Peyer's patch (tissue), 4 donors: Measurements from ENCODE around the gene CRK. TPM values are rescaled to one million over a fixed set of nuclear protein-coding genes. Genes with fewer than 3 reads are reported as not detected.
A peak's percentile ranks its signal among the peaks of the same experiment; 100 is the strongest.

ENCODE experiments used
- DNase-seq, 3 donors: peaks; one replicate each; pipeline ENCODE4 v3.0.0-alpha.2; 2017 to 2019
- H3K27ac ChIP-seq, 4 donors: fragments of 200-600 bp; sonication (generic); one replicate each; pipeline ENCODE4 v1.5.1; 2016 to 2019
- H3K27me3 ChIP-seq, 2 donors: fragments of 200-600 bp; sonication (generic); one replicate each; pipeline ENCODE4 v1.5.1; 2019
- H3K36me3 ChIP-seq, 3 donors: fragments of 200-600 bp; sonication (generic); one replicate each; pipeline ENCODE4 v1.5.1; 2016 to 2019
- H3K4me1 ChIP-seq, 4 donors: fragments of 200-600 bp; sonication (generic); one replicate each; pipeline ENCODE4 v1.5.1; 2016 to 2019
- H3K4me3 ChIP-seq, 4 donors: fragments of 200-600 bp; sonication (generic); 1 replicate in 3 of 4; 2 replicates in 1 of 4; pipeline ENCODE4 v1.5.1; 2016 to 2019; ENCODE audit warnings: mild to moderate bottlenecking in 1 of 4
- H3K9me3 ChIP-seq, 4 donors: fragments of 200-600 bp; sonication (generic); one replicate each; pipeline ENCODE4 v1.5.1; 2016 to 2019; ENCODE audit warnings: mild to moderate bottlenecking in 1 of 4
- POLR2A ChIP-seq, 2 donors: fragments of 450-650 bp; IDR thresholded peaks; one replicate each; pipeline ENCODE4 v1.5.1; 2017; ENCODE audit warnings: antibody characterized with exemption in 2 of 2, mild to moderate bottlenecking in 2 of 2, moderate library complexity in 2 of 2
- total RNA-seq, 4 donors: library from RNA; depleted of rRNA; stranded (reverse); fragments of >200 nt; gene quantifications; one replicate each; pipeline ENCODE4 v1.1.0, GENCODE V29; 2016
- TF ChIP-seq, protein P1 (sequence below), 6 experiments: fragments of 450-650 bp in 4 of 6; fragments of 200-600 bp in 2 of 6; sonication (generic) in 1 of 6; IDR thresholded peaks; one replicate each; pipeline ENCODE4 v1.5.1; 2017 to 2019; ENCODE audit warnings: antibody characterized with exemption in 6 of 6, mild to moderate bottlenecking in 3 of 6, moderate library complexity in 1 of 6

CRK gene
- total RNA-seq, 4 donors from 2014 or later: 33.0 to 66.2 (median 59.5) TPM

DNA sequence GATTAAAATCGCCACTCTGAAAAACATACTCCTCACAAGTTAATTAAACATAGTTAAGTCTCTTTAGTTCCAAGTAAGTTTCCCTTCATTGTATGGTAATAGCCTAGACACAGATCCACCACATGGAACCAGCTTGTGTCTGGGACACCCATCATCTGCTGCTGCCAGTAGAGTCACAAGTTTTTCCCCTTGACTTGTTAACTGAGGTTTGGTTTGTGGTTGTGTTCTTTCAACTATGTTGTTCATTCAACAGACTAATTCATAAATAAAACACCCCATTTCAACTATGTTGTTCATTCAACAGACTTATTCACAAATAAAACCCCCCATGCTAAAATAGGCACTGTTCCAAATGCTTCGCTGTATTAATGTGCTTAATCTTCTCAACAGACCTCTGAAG is 80.4 kb downstream of the CRK start:
- Histone ChIP-seq H3K36me3 (peaks cover 0 to 6% (median 0%) of the 10 kb centered on the region in 3 donors), H3K9me3 (no peaks in the 10 kb centered on the region), H3K4me1 (peaks cover 3 to 85% (median 28%) of the 10 kb centered on the region in 4 donors), H3K4me3 (no peak overlapping the region), H3K27me3 (no peaks in the 10 kb centered on the region), H3K27ac (no peak overlapping the region)
- TF ChIP-seq POLR2A (IDR thresholded peaks at IDR 0.05): no peak
- TF ChIP-seq, protein P1, sequence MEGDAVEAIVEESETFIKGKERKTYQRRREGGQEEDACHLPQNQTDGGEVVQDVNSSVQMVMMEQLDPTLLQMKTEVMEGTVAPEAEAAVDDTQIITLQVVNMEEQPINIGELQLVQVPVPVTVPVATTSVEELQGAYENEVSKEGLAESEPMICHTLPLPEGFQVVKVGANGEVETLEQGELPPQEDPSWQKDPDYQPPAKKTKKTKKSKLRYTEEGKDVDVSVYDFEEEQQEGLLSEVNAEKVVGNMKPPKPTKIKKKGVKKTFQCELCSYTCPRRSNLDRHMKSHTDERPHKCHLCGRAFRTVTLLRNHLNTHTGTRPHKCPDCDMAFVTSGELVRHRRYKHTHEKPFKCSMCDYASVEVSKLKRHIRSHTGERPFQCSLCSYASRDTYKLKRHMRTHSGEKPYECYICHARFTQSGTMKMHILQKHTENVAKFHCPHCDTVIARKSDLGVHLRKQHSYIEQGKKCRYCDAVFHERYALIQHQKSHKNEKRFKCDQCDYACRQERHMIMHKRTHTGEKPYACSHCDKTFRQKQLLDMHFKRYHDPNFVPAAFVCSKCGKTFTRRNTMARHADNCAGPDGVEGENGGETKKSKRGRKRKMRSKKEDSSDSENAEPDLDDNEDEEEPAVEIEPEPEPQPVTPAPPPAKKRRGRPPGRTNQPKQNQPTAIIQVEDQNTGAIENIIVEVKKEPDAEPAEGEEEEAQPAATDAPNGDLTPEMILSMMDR (IDR thresholded peaks at IDR 0.05): no peak
- DNase-seq: no peak

DNA sequence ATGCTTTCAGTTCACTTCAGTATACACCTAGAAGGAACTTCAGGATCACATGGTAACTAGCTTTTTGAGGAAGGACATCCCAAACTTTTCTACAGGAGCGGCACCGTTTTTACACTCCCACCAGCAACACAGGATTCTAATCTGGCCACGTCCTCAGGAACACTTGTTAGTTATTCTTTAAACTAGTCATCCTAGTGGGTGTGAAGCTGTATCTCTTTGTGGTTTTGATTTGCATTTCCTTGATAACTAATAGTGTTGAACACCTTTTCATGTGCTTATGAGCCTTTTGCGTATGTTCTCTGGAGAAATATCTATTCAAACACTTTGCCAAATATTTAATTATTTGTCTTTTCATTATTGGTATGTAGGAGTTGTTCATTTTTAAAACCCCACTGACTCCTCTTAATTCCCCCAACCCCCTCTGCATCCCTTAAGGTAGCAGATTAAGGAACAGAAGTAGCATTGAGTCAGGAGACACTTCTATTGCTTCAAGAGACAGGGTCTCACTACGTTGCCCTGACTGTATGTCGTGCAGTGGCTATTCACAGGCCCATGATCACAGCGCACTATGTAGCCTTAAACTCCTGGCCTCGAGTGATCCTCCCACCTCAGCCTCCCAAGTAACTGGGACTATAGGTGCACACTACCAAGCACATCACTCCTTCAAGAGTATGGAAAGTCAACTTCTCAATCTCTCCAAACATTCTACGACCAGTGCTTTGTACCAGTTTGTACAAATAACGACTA is 81.4 kb downstream of the CRK start:
- peaks cover 0 to 6% (median 0%) of the 10 kb centered on the region in 3 donors for H3K36me3 ChIP-seq
- no peak for TF ChIP-seq POLR2A (IDR thresholded peaks at IDR 0.05)
- TF ChIP-seq, protein P1 (IDR thresholded peaks at IDR 0.05): no peak
- H3K27ac ChIP-seq: peak overlapping the region in 1 of 4 donors; percentile 1
- no peak overlapping the region for H3K4me3 ChIP-seq
- no peaks in the 10 kb centered on the region for H3K27me3 ChIP-seq
- peaks cover 3 to 76% (median 28%) of the 10 kb centered on the region in 4 donors for H3K4me1 ChIP-seq
- no peaks in the 10 kb centered on the region for H3K9me3 ChIP-seq
- no peak for DNase-seq

DNA sequence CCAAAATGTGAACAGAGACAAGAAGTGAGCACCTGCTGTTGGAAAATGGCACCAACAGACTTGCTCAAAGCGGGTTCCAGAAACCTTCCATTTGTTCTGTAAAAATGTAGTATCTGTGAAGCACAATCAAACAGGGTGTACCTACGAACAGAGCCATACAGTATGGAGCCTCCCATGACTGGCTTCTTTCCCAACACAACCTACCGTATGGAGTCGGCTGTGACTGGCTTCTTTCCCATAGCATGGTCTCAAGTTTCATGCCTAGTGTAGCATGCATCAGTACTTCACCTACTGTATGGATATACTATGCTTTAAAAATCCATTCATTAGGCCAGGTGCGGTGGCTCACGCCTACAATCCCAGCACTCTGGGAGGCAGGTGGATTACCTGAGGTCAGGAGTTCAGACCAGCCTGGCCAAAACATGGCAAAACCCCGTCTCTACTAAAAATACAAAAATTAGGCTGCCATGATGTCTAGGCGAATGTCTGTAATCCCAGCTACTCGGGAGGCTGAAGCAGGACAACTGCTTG is 82.3 kb downstream of the CRK start:
- no peak overlapping the region for H3K4me3 ChIP-seq
- no peak for DNase-seq
- peaks cover 3 to 70% (median 30%) of the 10 kb centered on the region in 4 donors for H3K4me1 ChIP-seq
- H3K27ac ChIP-seq: no peak overlapping the region
- TF ChIP-seq, protein P1 (IDR thresholded peaks at IDR 0.05): no peak
- TF ChIP-seq POLR2A (IDR thresholded peaks at IDR 0.05): no peak
- H3K36me3 ChIP-seq: peaks cover 0 to 6% (median 0%) of the 10 kb centered on the region in 3 donors
- no peaks in the 10 kb centered on the region for H3K27me3 ChIP-seq
- no peaks in the 10 kb centered on the region for H3K9me3 ChIP-seq

DNA sequence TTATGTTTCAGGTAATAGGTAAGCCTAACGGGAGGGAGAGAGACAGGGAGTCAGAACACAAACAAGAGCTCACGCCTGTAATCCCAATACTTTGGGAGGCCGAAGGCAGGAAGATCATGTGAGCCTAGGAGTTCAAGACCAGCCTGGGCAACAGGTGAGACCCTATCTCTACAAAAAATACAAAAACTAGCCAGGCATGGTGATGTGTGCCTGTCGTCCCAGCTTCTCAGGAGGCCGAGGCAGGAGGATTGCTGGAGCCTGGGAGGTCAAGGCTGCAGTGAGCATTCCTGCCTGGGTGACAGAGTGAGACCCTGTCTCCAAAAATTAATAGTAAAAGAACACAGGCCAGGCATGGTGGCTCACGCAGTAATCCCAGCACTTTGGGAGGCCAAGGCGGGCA is 83.4 kb downstream of the CRK start:
- H3K27ac ChIP-seq: no peak overlapping the region
- peaks cover 0 to 6% (median 0%) of the 10 kb centered on the region in 3 donors for H3K36me3 ChIP-seq
- H3K9me3 ChIP-seq: no peaks in the 10 kb centered on the region
- TF ChIP-seq POLR2A (IDR thresholded peaks at IDR 0.05): no peak
- TF ChIP-seq, protein P1 (IDR thresholded peaks at IDR 0.05): no peak
- H3K4me3 ChIP-seq: no peak overlapping the region
- peaks cover 3 to 61% (median 28%) of the 10 kb centered on the region in 4 donors for H3K4me1 ChIP-seq
- H3K27me3 ChIP-seq: no peaks in the 10 kb centered on the region
- DNase-seq: peak in 1 of 3 donors; percentile 36

DNA sequence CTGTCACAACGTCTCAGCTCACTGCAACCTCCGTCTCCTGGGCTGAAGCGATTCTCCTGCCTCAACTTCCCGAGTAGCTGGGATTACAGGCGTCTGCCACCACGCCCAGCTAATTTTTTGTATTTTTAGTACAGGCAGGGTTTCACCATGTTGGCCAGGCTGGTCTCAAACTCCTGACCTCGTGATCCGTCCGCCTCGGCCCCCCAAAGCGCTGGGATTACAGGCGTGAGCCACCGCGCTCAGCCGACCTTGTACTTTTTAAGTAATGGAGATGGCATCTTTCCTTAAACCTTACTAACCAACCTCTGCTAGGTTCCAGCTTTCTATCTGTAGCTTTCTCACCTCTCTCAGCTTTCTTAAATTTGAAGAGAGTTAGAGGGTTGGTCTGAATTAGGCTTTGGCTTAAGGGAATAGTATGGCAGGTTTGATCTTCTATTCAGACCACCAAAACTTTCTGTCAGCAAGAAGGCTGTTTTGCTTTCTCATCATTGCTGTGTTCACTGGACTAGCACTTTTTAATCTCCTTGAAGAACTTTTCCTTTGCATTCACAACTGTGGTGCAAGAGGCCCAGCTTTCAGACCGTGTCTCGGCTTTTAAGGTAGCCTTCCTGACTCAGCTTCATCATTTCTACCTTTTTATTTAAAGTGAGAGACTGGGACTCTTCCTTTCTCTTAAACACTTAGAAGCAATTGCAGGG is 84.0 kb downstream of the CRK start:
- H3K4me1 ChIP-seq: peaks cover 3 to 61% (median 23%) of the 10 kb centered on the region in 4 donors
- H3K9me3 ChIP-seq: no peaks in the 10 kb centered on the region
- no peak overlapping the region for H3K4me3 ChIP-seq
- no peaks in the 10 kb centered on the region for H3K27me3 ChIP-seq
- no peak overlapping the region for H3K27ac ChIP-seq
- TF ChIP-seq POLR2A (IDR thresholded peaks at IDR 0.05): no peak
- TF ChIP-seq, protein P1 (IDR thresholded peaks at IDR 0.05): no peak
- peaks cover 0 to 6% (median 0%) of the 10 kb centered on the region in 3 donors for H3K36me3 ChIP-seq
- peak in 1 of 3 donors; percentile 40 for DNase-seq

Other genes with a start within 250 kb of the CRK start
- not detected for gene BHLHA9, start 185.8 kb downstream of the CRK start, total RNA-seq
- under 1 TPM in 2 of 4 donors, not detected in 2; 0.35 to 0.40 TPM for gene TRARG1, start 176.6 kb downstream of the CRK start, total RNA-seq
- gene YWHAE, start 56.0 kb downstream of the CRK start, total RNA-seq: 100 to 1,000 TPM; 317 to 474 (median 395) TPM
- gene MYO1C, start 36.5 kb upstream of the CRK start, total RNA-seq: 100 to 1,000 TPM; 144 to 232 (median 179) TPM
- gene INPP5K, start 60.4 kb upstream of the CRK start, total RNA-seq: 100 to 1,000 TPM in 1 of 4 donors, 10 to 100 TPM in 3; 60.9 to 163 (median 64.7) TPM
- 100 to 1,000 TPM in 2 of 4 donors, 10 to 100 TPM in 2; 88.2 to 132 (median 107) TPM for gene PITPNA, start 106.6 kb upstream of the CRK start, total RNA-seq
- 100 to 1,000 TPM in 1 of 4 donors, 10 to 100 TPM in 3; 58.6 to 103 (median 69.0) TPM for gene SLC43A2, start 172.6 kb upstream of the CRK start, total RNA-seq
- 10 to 100 TPM in 3 of 4 donors, 1 to 10 TPM in 1; 9.8 to 32.2 (median 20.3) TPM for gene SCARF1, start 189.5 kb upstream of the CRK start, total RNA-seq
- gene RILP, start 193.6 kb upstream of the CRK start, total RNA-seq: 100 to 1,000 TPM in 1 of 4 donors, 10 to 100 TPM in 3; 29.7 to 173 (median 92.3) TPM
- 100 to 1,000 TPM; 138 to 390 (median 226) TPM for gene PRPF8, start 228.6 kb upstream of the CRK start, total RNA-seq